Activated naive CD4-positive, alpha-beta T cell treated with anti-CD3 and anti-CD28 coated beads, Interleukin-2, amount 50 U/mL, for 72 hours (primary cell): Measurements from ENCODE around the gene FHIT. TPM values are rescaled to one million over a fixed set of nuclear protein-coding genes. Genes with fewer than 3 reads are reported as not detected.
"Not testable (repeated sequence)": the region's sequence is repeated elsewhere in the genome, so short reads cannot be mapped to it uniquely, and the experiment has no call there.

Source experiments
- ATAC-seq, 2 donors: fragments of 150-1000 bp; cut with Tn5 transposase; 2 replicates each; pipeline ENCODE4 v1.10.0; 2021; ENCODE audit warnings: mild to moderate bottlenecking in 2 of 2, moderate library complexity in 2 of 2
- DNase-seq, 2 donors: peaks; one replicate each; pipeline ENCODE4 v3.0.0; 2021 to 2022; ENCODE audit warnings: low spot score in 2 of 2
- H3K27ac Mint-ChIP-seq, 2 donors: one replicate each; pipeline ENCODE4 v1.8.0; 2022; ENCODE audit warnings: mild to moderate bottlenecking in 2 of 2, mixed read lengths in 2 of 2
- H3K36me3 Mint-ChIP-seq, 2 donors: one replicate each; pipeline ENCODE4 v1.8.0; 2022; ENCODE audit warnings: mixed read lengths in 2 of 2
- H3K9me3 Mint-ChIP-seq, 2 donors: one replicate each; pipeline ENCODE4 v1.8.0; 2022; ENCODE audit warnings: mixed read lengths in 2 of 2
- total RNA-seq, 2 donors: library from RNA; stranded (reverse); gene quantifications; one replicate each; pipeline ENCODE4 v1.2.3, GENCODE V29; 2022

Gene FHIT
- total RNA-seq, 2 donors from 2014 or later: 21.3 to 37.0 TPM

DNA sequence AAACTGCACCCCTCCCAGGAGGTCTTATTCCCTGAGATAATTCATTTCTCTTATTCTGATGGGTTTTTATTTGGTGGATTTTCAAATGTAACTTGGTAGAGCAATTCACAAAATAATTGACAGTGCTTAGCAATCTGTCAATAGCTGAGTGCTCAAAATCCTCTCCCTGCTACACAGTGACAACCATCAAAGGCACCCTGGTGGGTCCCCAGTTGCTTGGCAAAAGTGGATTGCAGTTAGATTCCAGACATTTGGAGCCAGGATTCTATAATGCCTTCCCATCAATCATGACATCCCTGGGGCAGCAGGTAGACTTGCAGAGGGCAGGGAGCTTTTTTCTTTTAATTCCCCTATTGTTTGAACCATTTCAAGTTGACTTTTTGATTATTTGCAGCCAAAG is 59.0 kb downstream of the FHIT start:
- H3K27ac Mint-ChIP-seq: no peak overlapping the region
- no peaks in the 10 kb centered on the region for H3K9me3 Mint-ChIP-seq
- peaks cover 4 to 5% of the 10 kb centered on the region in 2 donors for H3K36me3 Mint-ChIP-seq
- ATAC-seq (no peak), DNase-seq (no peak)

DNA sequence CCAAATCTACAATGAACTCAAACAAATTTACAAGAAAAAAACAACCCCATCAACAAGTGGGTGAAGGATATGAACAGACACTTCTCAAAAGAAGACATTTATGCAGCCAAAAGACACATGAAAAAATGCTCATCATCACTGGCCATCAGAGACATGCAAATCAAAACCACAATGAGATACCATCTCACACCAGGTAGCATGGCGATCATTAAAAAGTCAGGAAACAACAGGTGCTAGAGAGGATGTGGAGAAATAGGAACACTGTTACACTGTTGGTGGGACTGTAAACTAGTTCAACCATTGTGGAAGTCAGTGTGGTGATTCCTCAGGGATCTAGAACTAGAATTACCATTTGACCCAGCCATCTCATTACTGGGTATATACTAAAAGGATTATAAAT is 61.0 kb downstream of the FHIT start:
- not testable (repeated sequence) for H3K36me3 Mint-ChIP-seq, ATAC-seq, DNase-seq, H3K9me3 Mint-ChIP-seq, H3K27ac Mint-ChIP-seq

DNA sequence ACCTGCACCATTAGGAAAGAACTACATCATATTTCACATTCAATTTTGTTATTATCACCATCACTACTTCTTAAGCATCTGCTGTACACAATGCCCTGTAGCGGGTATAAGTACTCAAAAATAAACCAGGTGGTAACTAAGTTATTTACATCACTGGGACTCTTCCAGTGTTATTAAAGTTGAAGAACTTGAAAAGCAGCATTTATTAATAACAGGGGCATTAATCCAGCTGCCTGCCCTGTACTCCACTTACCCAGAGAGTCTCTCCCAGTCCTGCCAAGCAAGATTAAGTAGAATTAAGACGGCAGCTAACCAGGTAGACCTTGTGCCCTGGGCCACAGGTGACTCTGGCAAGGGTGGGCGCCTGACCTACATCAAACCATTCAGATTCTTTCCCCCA is 65.2 kb downstream of the FHIT start:
- Mint-ChIP-seq H3K9me3 (no peaks in the 10 kb centered on the region), H3K27ac (no peak overlapping the region), H3K36me3 (peaks cover 0 to 5% of the 10 kb centered on the region in 2 donors)
- ATAC-seq (no peak), DNase-seq (no peak)

DNA sequence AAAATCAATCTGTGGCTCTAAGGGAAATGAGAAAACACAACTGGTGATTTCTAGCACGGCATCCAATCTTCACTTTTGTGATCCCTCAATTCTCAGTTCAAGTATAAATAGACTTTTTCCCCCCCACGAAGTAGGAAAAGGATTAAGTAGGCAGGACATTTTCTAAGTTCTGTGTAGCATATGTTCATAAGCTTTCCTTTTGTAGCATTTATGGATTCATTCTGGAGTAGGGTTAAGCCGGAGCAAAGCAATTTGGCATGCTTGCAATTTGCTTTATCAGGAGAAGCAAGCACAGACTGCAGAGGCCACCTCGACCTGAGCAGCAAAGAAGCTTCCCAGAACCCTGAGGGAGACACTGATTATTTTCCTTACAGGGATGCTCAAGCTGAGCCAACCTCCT is 66.3 kb downstream of the FHIT start:
- DNase-seq (no peak), ATAC-seq (no peak)
- H3K36me3 Mint-ChIP-seq: peaks cover 4 to 5% of the 10 kb centered on the region in 2 donors
- H3K9me3 Mint-ChIP-seq: no peaks in the 10 kb centered on the region
- no peak overlapping the region for H3K27ac Mint-ChIP-seq

GRCh38 chr3:61182662-61183061 is 68.6 kb downstream of the FHIT start:
- Mint-ChIP-seq H3K36me3 (peaks cover 3 to 8% of the 10 kb centered on the region in 2 donors), H3K27ac (no peak overlapping the region), H3K9me3 (no peaks in the 10 kb centered on the region)
- peak in 1 of 2 donors; percentile 59 for ATAC-seq
- no peak for DNase-seq

- DNase-seq (no peak), ATAC-seq (peak; percentile 83 to 92)
- H3K27ac Mint-ChIP-seq: no peak overlapping the region
- H3K36me3 Mint-ChIP-seq: peaks cover 0 to 8% of the 10 kb centered on the region in 2 donors
- no peaks in the 10 kb centered on the region for H3K9me3 Mint-ChIP-seq
These were observed 69.4 kb downstream of the FHIT start for GRCh38 chr3:61181874-61182273.

GRCh38 chr3:61180206-61180605 is 71.0 kb downstream of the FHIT start:
- ATAC-seq (no peak), DNase-seq (no peak)
- Mint-ChIP-seq H3K27ac (no peak overlapping the region), H3K9me3 (no peaks in the 10 kb centered on the region), H3K36me3 (peaks cover 0 to 8% of the 10 kb centered on the region in 2 donors)

GRCh38 chr3:61178167-61178566 is 73.1 kb downstream of the FHIT start:
- Mint-ChIP-seq H3K9me3 (no peaks in the 10 kb centered on the region), H3K27ac (no peak overlapping the region), H3K36me3 (peaks cover 0 to 8% of the 10 kb centered on the region in 2 donors)
- DNase-seq: no peak
- no peak for ATAC-seq

DNA sequence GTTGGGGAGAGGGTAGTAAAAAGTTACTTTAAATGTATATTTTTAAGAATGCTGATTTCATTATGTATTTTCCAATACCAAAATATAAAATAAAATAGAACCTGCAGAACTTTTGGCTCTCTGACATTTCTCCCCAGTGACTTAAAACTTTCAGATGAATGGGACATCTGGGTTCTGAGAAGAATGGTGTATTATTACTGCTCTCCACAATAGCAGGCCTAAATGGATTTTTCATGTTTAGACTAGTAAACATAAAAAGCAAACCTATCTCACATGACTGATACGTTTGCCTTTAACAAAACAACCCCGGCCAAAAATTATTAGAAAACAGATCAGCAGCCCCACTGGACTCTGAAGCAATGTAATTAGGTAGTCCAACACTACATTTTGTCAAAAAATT is 73.8 kb downstream of the FHIT start:
- no peak for DNase-seq
- ATAC-seq: no peak
- Mint-ChIP-seq H3K36me3 (peaks cover 0 to 8% of the 10 kb centered on the region in 2 donors), H3K9me3 (no peaks in the 10 kb centered on the region), H3K27ac (no peak overlapping the region)

DNA sequence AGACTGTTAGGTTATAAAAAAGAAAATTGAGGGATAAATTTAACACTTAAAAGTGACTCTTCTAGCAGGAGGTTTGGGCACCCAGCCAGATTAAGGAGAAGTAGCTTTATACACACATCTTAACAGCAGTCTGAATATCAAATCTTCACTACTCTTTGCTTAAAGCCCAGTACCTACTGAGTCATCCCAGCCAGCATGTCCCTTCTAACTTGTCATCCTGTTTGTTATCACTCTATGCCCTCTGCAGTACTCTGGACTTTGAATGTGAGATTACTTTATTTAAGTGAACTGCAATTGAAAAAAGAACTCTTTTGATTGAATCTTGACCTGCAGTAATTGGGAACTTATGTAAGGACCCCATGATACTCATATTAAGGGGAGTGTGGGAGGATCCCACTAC is 77.6 kb downstream of the FHIT start:
- H3K9me3 Mint-ChIP-seq: peaks cover 0 to 2% of the 10 kb centered on the region in 2 donors
- no peak overlapping the region for H3K27ac Mint-ChIP-seq
- DNase-seq (no peak), ATAC-seq (no peak)
- no peaks in the 10 kb centered on the region for H3K36me3 Mint-ChIP-seq

- Mint-ChIP-seq H3K27ac (no peak overlapping the region), H3K36me3 (no peaks in the 10 kb centered on the region), H3K9me3 (peaks cover 0 to 3% of the 10 kb centered on the region in 2 donors)
- ATAC-seq: no peak
- no peak for DNase-seq
These were observed 78.6 kb downstream of the FHIT start for GRCh38 chr3:61172684-61173083.

GRCh38 chr3:61172203-61172602 is 79.0 kb downstream of the FHIT start:
- Mint-ChIP-seq H3K9me3 (peaks cover 0 to 3% of the 10 kb centered on the region in 2 donors), H3K36me3 (no peaks in the 10 kb centered on the region), H3K27ac (no peak overlapping the region)
- ATAC-seq: no peak
- no peak for DNase-seq

GRCh38 chr3:61169621-61170251 is 81.5 kb downstream of the FHIT start:
- Mint-ChIP-seq H3K9me3 (peaks cover 3 to 8% of the 10 kb centered on the region in 2 donors), H3K36me3 (peaks cover 4 to 17% of the 10 kb centered on the region in 2 donors), H3K27ac (no peak overlapping the region)
- DNase-seq: no peak
- no peak for ATAC-seq

DNA sequence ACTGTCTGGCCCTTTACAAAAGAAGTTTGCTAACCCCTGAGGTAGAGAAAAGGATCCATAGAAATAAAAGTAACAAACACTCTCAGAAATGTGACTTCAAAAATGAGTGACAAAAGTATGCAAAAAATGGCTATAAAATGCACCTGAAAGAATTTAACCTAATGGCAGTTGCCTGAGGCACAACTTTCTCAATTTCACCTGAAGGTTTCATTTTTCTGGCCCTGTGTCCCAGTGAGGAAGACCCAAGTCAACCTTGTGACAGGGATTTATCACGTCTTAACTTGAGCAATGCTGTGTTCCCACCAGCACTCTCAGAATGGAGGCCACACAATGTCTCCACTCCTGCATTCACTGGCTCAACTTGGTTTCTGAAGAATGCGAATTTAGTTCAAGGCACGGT is 83.0 kb downstream of the FHIT start:
- peaks cover 5 to 17% of the 10 kb centered on the region in 2 donors for H3K36me3 Mint-ChIP-seq
- peaks cover 3 to 8% of the 10 kb centered on the region in 2 donors for H3K9me3 Mint-ChIP-seq
- DNase-seq (no peak), ATAC-seq (no peak)
- no peak overlapping the region for H3K27ac Mint-ChIP-seq

- Mint-ChIP-seq H3K9me3 (peaks cover 0 to 8% of the 10 kb centered on the region in 2 donors), H3K36me3 (peaks cover 10 to 17% of the 10 kb centered on the region in 2 donors), H3K27ac (no peak overlapping the region)
- DNase-seq (no peak), ATAC-seq (no peak)
These were observed 88.3 kb downstream of the FHIT start for GRCh38 chr3:61162965-61163364.

DNA sequence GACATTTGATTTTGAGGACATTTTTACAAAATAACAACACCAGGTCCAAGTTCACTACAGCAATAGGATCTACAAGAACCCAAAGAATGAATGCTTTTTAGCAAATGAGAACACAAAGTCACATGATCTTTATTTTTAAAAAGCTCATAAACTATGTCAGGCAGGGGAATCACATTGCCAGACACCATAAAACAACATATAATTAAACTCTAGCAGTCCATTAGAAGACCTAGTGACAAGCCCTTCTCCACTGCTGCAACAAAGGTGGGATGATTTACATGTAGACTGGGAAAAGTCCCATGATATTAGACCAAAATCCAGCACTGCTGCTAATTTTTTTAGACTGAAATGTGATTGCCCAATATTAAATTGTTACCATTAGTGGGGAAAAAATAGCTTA is 92.6 kb downstream of the FHIT start:
- no peaks in the 10 kb centered on the region for H3K9me3 Mint-ChIP-seq
- ATAC-seq (no peak), DNase-seq (no peak)
- peaks cover 0 to 6% of the 10 kb centered on the region in 2 donors for H3K36me3 Mint-ChIP-seq
- H3K27ac Mint-ChIP-seq: no peak overlapping the region

- ATAC-seq: no peak
- Mint-ChIP-seq H3K9me3 (no peaks in the 10 kb centered on the region), H3K36me3 (peaks cover 0 to 4% of the 10 kb centered on the region in 2 donors), H3K27ac (no peak overlapping the region)
- no peak for DNase-seq
These were observed 93.0 kb downstream of the FHIT start for GRCh38 chr3:61158216-61158615.

GRCh38 chr3:61157414-61157813 is 93.8 kb downstream of the FHIT start:
- H3K9me3 Mint-ChIP-seq: no peaks in the 10 kb centered on the region
- ATAC-seq (peak in 1 of 2 donors; percentile 70), DNase-seq (no peak)
- H3K27ac Mint-ChIP-seq: no peak overlapping the region
- H3K36me3 Mint-ChIP-seq: no peaks in the 10 kb centered on the region
